ENCODE results near the gene BMP8B.

DNA sequence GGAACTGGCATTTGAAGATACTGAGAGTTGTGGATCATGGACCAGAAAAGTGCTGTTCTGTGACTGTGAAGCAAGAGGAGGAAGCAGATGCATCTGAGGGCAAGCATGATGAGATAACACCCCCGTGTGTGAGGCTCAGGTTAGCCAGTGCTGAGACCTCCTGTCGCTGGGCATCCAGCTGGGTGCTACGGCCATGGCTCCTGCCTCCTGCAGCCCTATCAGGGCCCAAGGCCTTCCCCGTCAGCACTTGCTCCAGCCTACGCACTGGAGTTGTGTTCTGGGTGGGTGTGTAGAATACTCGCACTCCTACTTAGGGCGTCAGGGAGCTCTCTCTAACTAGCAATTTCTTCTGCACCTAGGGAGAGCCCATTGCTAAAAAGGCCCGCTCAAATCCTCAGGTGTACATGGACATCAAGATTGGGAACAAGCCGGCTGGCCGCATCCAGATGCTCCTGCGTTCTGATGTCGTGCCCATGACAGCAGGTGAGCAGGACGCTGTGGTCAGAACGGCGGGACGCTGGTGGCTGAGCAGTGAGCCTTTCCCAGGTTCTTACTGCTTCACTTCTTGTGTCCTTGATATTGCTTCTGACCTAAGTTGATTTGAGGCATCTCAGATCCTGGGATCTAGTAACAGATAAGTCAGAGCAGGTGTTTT, 43.5 kb downstream of the BMP8B start:
- TF ChIP-seq, protein P1, sequence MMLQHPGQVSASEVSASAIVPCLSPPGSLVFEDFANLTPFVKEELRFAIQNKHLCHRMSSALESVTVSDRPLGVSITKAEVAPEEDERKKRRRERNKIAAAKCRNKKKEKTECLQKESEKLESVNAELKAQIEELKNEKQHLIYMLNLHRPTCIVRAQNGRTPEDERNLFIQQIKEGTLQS (IDR thresholded peaks at IDR 0.05) = no peak
- TF ChIP-seq, protein P2, sequence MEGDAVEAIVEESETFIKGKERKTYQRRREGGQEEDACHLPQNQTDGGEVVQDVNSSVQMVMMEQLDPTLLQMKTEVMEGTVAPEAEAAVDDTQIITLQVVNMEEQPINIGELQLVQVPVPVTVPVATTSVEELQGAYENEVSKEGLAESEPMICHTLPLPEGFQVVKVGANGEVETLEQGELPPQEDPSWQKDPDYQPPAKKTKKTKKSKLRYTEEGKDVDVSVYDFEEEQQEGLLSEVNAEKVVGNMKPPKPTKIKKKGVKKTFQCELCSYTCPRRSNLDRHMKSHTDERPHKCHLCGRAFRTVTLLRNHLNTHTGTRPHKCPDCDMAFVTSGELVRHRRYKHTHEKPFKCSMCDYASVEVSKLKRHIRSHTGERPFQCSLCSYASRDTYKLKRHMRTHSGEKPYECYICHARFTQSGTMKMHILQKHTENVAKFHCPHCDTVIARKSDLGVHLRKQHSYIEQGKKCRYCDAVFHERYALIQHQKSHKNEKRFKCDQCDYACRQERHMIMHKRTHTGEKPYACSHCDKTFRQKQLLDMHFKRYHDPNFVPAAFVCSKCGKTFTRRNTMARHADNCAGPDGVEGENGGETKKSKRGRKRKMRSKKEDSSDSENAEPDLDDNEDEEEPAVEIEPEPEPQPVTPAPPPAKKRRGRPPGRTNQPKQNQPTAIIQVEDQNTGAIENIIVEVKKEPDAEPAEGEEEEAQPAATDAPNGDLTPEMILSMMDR (IDR thresholded peaks at IDR 0.05; ENCODE audit: low read depth, low read length, missing input control) = no peak
- no peak for TF ChIP-seq GABPA (IDR thresholded peaks at IDR 0.05 in 1 of 2, conservative IDR thresholded peaks at IDR 0.05 in 1 of 2)
- TF ChIP-seq RAD21 (IDR thresholded peaks at IDR 0.05) = no peak
- no peak for TF ChIP-seq SP1 (IDR thresholded peaks at IDR 0.05)
- no peak for TF ChIP-seq TAF1 (conservative IDR thresholded peaks at IDR 0.05)
- TF ChIP-seq YY1 (IDR thresholded peaks at IDR 0.05) = no peak

Measured in liver (tissue), 3 donors.